ENCODE data around the gene PLD4.

PLD4 gene

GRCh38 chr14:104953896-104954656, 29.4 kb downstream of the PLD4 start:
- no peak for TF ChIP-seq CTBP1 (IDR thresholded peaks at IDR 0.05; ENCODE audit: borderline replicate concordance)
- ChIA-PET POLR2A (no interaction called here), CTCF (no interaction called here)
- no peak for DNase-seq (ENCODE audit: extremely low spot score)

- DNase-seq (ENCODE audit: extremely low spot score) = no peak
- ChIA-PET CTCF (no interaction called here), POLR2A (no interaction called here)
- TF ChIP-seq FOXK2 (IDR thresholded peaks at IDR 0.05) = no peak
- no peak for TF ChIP-seq BHLHE40 (IDR thresholded peaks at IDR 0.05; ENCODE audit: borderline replicate concordance)
- TF ChIP-seq ELF4 (IDR thresholded peaks at IDR 0.05) = no peak
- no peak for TF ChIP-seq NFRKB (IDR thresholded peaks at IDR 0.05)
- no peak for TF ChIP-seq LEF1 (IDR thresholded peaks at IDR 0.05; ENCODE audit: borderline replicate concordance)
- TF ChIP-seq ARNT (IDR thresholded peaks at IDR 0.05) = no peak
- no peak for TF ChIP-seq SUZ12 (IDR thresholded peaks at IDR 0.05)
- no peak for TF ChIP-seq SP1 (IDR thresholded peaks at IDR 0.05)
Measured at GRCh38 chr14:104954746-104955395, 30.2 kb downstream of the PLD4 start.

GRCh38 chr14:104955396-104955770, 30.7 kb downstream of the PLD4 start:
- TF ChIP-seq NFRKB (IDR thresholded peaks at IDR 0.05) = no peak
- TF ChIP-seq ELF4 (IDR thresholded peaks at IDR 0.05) = no peak
- TF ChIP-seq L3MBTL2 (conservative IDR thresholded peaks at IDR 0.05) = no peak
- no peak for TF ChIP-seq ARNT (IDR thresholded peaks at IDR 0.05)
- no peak for TF ChIP-seq TARDBP (IDR thresholded peaks at IDR 0.05)
- DNase-seq (ENCODE audit: extremely low spot score) = no peak
- POLR2A ChIA-PET = no interaction called here
- CTCF ChIA-PET = no interaction called here

GRCh38 chr14:104956290-104956890, 31.7 kb downstream of the PLD4 start:
- DNase-seq (ENCODE audit: extremely low spot score) = no peak
- ChIA-PET CTCF (no interaction called here), POLR2A (interaction anchor here (0.8 kb wide), 1 partner anchor 10 kb away, joined by 3 read pairs; no protein-coding TSS in a partner anchor)
- TF ChIP-seq ARNT (IDR thresholded peaks at IDR 0.05) (no peak), FOXA1 (IDR thresholded peaks at IDR 0.05) (no peak), BHLHE40 (IDR thresholded peaks at IDR 0.05; ENCODE audit: borderline replicate concordance) (no peak), HDGF (IDR thresholded peaks at IDR 0.05; ENCODE audit: borderline replicate concordance) (no peak), CTBP1 (IDR thresholded peaks at IDR 0.05; ENCODE audit: borderline replicate concordance) (no peak), ELF4 (IDR thresholded peaks at IDR 0.05) (no peak), FOXK2 (IDR thresholded peaks at IDR 0.05) (no peak), SP1 (IDR thresholded peaks at IDR 0.05) (no peak), TARDBP (IDR thresholded peaks at IDR 0.05) (no peak), FOXM1 (IDR thresholded peaks at IDR 0.05; ENCODE audit: borderline replicate concordance) (no peak), PKNOX1 (IDR thresholded peaks at IDR 0.05) (no peak), L3MBTL2 (conservative IDR thresholded peaks at IDR 0.05) (no peak), NFRKB (IDR thresholded peaks at IDR 0.05) (no peak), SUZ12 (IDR thresholded peaks at IDR 0.05) (no peak), ZNF384 (IDR thresholded peaks at IDR 0.05) (no peak), LEF1 (IDR thresholded peaks at IDR 0.05; ENCODE audit: borderline replicate concordance) (no peak)

GRCh38 chr14:104957146-104958113, 32.8 kb downstream of the PLD4 start:
- CTCF ChIA-PET = no interaction called here
- no peak for DNase-seq (ENCODE audit: extremely low spot score)
- TF ChIP-seq ZNF384 (IDR thresholded peaks at IDR 0.05) (no peak), ELF4 (IDR thresholded peaks at IDR 0.05) (no peak), CTBP1 (IDR thresholded peaks at IDR 0.05; ENCODE audit: borderline replicate concordance) (no peak), HDGF (IDR thresholded peaks at IDR 0.05; ENCODE audit: borderline replicate concordance) (no peak), FOXA1 (IDR thresholded peaks at IDR 0.05) (no peak), NFRKB (IDR thresholded peaks at IDR 0.05) (no peak), FOXK2 (IDR thresholded peaks at IDR 0.05) (no peak), SUZ12 (IDR thresholded peaks at IDR 0.05) (no peak), FOXM1 (IDR thresholded peaks at IDR 0.05; ENCODE audit: borderline replicate concordance) (no peak)
- POLR2A ChIA-PET = no interaction called here

- ChIA-PET CTCF (no interaction called here), POLR2A (interaction anchor here (1.7 to 1.9 kb wide), 3 partner anchors 10 to 64 kb away, joined by 3 to 5 read pairs (median 4); partner anchors contain the start of gene CDCA4)
- TF ChIP-seq SUZ12 (IDR thresholded peaks at IDR 0.05) = no peak
- no peak for TF ChIP-seq NFRKB (IDR thresholded peaks at IDR 0.05)
- TF ChIP-seq ELF4 (IDR thresholded peaks at IDR 0.05) = no peak
- no peak for TF ChIP-seq FOXM1 (IDR thresholded peaks at IDR 0.05; ENCODE audit: borderline replicate concordance)
- TF ChIP-seq L3MBTL2 (conservative IDR thresholded peaks at IDR 0.05) = no peak
- TF ChIP-seq FOXA1 (IDR thresholded peaks at IDR 0.05) = no peak
- TF ChIP-seq SP1 (IDR thresholded peaks at IDR 0.05) = no peak
- no peak for TF ChIP-seq LEF1 (IDR thresholded peaks at IDR 0.05; ENCODE audit: borderline replicate concordance)
- TF ChIP-seq BHLHE40 (IDR thresholded peaks at IDR 0.05; ENCODE audit: borderline replicate concordance) = no peak
- no peak for TF ChIP-seq ARNT (IDR thresholded peaks at IDR 0.05)
- TF ChIP-seq TARDBP (IDR thresholded peaks at IDR 0.05) = no peak
- no peak for TF ChIP-seq PKNOX1 (IDR thresholded peaks at IDR 0.05)
- TF ChIP-seq FOXK2 (IDR thresholded peaks at IDR 0.05) = no peak
- TF ChIP-seq ZNF384 (IDR thresholded peaks at IDR 0.05) = no peak
- TF ChIP-seq CTBP1 (IDR thresholded peaks at IDR 0.05; ENCODE audit: borderline replicate concordance) = no peak
- no peak for TF ChIP-seq HDGF (IDR thresholded peaks at IDR 0.05; ENCODE audit: borderline replicate concordance)
- DNase-seq (ENCODE audit: extremely low spot score) = no peak
Measured at GRCh38 chr14:104964546-104964945, 39.9 kb downstream of the PLD4 start.
